ENCODE results near the gene TAAR2.
"Not testable (repeated sequence)": the region's sequence is repeated elsewhere in the genome, so short reads cannot be mapped to it uniquely, and the experiment has no call there.

GRCh38 chr6:132635288-132635687, 11.2 kb upstream of the TAAR2 start:
- TF ChIP-seq ELK1 (IDR thresholded peaks at IDR 0.05; ENCODE audit: low read depth, low read length); CBX2 (IDR thresholded peaks at IDR 0.05; ENCODE audit: borderline replicate concordance, low read depth): not testable (repeated sequence)

Data from A549 (cell line).